C1 segment of cervical spinal cord (tissue), 14 donors: ENCODE data around the gene CCDC196.

ENCODE experiments used
- DNase-seq, 14 donors: peaks; one replicate each; lab custom pipeline; 2025; lab: John Stamatoyannopoulos, UW

CCDC196 gene, protein sequence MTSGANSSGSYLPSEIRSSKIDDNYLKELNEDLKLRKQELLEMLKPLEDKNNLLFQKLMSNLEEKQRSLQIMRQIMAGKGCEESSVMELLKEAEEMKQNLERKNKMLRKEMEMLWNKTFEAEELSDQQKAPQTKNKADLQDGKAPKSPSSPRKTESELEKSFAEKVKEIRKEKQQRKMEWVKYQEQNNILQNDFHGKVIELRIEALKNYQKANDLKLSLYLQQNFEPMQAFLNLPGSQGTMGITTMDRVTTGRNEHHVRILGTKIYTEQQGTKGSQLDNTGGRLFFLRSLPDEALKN

DNA sequence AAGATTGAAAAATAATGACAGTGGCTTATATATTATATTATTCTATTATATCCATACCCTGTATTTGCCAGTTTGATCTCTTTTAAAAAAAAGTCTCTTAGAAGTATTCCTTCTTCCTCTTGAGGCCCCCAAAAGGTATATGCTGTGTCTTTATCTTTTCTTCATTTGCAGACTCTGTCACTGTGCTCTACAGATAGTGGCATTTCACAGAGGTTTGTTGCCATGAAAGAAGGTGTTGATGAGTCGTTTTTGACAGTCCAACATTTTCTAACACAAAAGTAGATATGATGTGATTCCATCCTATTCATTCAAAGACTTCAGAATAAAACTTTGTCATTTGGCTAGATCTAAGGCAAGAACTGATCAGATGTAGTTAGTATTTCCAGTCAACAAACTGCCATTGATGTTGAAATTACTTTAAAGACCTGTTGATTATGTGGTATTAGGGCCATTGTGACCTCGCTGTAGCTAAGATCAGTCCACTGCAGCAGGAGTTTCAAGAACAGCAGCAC, at the start of gene CCDC196:
CCDC196 (plus strand) TSS at position 462 of the 512 bp plus-strand sequence. CDS start 132 bp downstream, outside the sequence.
- DNase-seq = no peak

DNA sequence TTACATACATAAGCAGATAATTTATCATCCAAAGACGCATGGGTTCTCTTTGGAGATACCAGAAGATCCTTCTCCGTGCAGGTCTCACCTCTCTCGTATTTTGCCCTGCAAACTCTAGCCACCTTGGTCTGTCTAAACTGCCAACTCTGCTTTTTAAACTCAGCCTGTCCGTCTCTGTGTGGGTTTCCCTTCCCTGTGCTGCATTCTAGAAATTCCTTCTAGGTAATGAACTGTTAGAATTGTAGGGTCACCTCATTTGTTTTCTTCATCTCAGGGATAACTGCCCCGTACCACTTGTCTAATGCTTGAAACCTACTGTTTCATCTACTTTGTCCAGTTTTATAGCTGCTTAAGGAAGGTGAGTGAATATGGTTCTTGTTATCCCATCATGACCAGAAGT, 45.4 kb upstream of the CCDC196 start:
- no peak for DNase-seq

DNA sequence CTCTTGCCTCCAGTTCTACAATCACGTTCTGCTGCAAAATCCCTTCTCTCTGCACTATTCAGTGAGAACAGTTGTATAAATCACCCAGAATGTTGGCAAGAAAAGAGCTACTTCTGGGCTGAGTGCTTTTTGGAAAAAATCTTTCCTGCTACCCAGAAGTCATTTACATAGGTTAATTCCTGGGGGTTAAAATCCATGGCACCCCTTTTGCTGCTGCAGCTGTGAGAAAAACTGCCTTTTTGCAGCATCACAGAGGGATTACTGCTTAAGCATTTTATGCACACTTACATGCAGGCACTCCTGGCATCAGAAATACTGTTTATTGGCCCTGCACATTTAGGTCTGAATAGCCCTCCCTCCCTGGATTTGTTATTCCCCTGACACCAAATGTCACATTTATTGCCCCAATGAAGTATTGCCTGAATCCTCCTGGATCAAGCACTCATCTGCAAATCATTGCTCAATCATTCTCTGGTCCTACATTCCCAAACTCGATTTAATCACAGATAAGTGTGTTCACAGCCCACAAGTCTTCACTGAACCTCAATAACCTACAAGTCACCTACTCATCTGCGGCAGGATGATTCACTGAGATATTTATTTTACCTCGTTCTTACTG, 43.1 kb upstream of the CCDC196 start:
- DNase-seq = no peak

DNA sequence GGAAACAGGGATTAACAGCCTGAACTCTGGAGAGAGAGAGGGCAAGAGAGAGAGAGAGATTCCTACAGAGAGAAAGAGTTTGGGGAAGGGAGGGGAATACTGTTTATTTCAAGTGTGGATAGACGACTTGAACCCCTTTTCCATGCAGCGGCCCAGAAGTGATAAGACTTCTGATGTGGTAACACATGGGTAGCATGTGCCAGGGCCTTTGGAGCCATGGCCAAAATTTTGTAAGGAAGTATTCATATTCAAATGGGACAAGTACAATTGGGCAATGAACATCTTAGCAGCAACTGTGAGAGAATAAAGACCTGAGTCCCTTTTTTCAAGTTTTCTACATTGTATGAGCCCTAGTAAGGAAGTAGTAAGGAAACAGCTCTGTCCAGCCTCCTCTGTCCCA, 42.4 kb upstream of the CCDC196 start:
- no peak for DNase-seq

DNA sequence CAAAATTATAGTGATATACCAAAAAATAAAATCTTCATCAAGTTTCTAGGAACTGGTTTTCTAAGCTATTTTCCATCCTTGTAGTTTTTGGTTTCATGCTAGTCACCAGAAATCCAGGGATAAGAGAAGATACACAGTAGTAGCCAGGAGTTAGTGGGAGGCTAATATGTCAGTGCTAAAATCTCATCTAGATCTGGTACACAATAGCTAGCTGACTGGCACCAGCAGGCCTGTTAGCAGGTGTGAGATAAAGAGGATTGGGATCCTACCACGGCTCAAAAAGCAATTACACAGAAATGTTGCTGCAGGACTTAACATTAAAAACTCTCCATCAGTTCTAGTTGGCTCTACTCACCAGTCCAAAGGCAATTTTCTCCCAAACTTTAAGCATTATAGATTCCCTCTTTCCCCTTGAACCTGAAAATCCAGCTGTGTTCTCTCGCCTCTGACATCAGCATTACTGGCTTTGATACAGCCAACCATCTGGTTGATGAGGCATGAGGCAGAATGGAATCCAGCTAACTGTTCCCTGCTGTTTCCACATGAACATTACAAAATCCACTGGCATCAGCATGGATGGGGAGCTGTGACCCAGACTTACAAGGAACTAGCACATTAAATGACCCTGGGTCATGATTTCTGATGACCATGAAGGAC, 41.8 kb upstream of the CCDC196 start:
- DNase-seq = no peak

DNA sequence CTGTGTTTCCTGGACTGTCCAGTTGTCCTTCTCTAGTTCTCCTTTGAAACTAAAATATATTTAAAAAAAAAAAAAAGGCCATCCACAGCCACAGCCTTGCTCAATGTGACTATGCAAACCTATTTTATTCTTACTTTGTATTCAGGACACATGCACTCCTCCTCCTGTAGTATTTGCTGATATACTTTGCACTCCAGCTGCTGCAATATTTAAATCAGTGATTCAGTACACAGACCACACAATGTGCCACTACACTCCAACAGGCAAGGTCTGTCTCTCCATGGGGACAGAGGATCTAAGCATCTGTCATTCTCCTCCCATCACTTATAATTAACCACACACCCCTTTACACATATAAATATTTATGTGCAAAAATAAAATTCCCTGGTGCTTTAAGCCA, 40.2 kb upstream of the CCDC196 start:
- no peak for DNase-seq

DNA sequence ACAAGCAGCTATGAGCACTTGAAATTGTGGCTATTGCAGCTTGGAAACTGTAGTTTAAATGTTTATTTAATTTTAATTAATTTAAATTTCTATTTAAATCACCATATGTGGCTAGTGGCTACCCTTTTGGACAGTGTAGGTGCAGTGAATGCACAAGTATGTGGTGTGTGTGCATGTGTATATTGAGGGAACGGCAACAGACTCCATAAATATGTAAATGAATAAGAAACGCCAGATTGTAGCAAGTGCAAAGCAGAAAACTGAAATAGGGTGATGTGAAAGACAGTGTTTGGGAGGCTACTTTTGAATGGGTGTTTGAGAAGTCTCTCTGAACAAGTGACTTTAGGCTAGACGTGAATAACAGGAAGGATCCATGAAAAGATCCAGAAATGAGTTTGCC, 32.7 kb upstream of the CCDC196 start:
- DNase-seq = no peak

DNA sequence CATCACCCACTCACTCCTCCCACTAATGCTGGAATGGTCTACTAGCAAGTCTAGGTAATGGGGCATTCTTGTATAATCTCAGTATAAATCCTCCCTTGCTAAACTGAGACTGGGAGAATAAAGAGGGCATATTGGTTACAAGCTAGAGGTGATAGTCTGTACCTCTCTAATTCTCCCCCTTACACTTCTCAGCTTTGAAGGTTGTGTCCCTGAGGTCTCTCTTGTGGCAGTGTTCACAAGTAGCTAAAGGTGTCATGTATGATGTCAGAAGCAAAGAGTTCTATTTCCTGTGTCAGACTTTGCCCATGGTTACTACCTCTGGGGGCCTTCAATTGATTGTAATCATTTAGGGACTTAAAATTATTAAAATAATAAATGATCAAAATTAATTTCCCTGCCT, 26.6 kb upstream of the CCDC196 start:
- DNase-seq = no peak

DNA sequence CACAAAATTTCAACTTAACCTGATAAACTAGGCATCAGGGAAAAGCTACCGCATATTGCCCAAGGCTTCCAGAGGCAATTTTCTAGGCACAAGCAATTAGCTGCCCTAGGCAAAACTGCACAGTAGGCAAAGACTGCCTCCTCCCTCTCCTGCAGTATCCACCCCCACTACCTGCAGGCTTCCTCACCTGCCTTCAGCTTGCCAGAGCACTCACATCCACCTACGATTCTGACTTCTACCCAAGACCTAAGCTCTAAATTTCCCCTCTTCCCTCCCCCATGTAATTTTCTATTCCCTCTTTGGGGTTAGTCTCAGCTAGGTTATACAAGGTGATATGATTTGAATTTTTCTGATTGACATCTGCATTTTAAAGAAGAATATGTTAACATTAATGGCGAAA, 21.9 kb upstream of the CCDC196 start:
- DNase-seq = no peak

DNA sequence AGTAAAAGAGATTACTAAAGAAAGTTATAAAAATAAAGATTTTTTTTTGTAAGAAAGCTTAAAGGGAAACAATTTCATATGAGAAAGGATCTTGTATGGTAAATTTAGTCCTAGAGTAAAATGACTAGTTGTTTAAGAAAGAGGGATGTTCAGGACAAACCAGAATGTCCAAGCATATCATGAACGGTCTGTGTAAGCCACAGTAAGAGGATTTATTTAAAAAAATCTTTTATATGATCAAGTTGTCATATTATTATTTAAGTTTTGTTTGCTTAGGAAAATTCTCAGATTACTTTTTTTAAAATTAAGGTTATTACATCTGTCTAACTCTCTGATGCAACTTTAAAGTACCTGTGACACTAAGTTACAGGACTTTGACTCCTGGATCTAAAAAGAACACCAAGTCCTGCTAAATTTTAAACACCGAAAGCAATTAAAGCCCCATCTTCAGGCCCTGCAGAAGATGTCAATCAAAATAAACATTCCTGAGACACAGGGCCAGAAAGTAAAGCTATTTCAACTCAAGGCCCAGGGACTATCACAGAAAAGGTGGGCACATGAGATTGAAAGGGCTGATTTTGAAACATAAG, 17.3 kb upstream of the CCDC196 start:
- DNase-seq = no peak

DNA sequence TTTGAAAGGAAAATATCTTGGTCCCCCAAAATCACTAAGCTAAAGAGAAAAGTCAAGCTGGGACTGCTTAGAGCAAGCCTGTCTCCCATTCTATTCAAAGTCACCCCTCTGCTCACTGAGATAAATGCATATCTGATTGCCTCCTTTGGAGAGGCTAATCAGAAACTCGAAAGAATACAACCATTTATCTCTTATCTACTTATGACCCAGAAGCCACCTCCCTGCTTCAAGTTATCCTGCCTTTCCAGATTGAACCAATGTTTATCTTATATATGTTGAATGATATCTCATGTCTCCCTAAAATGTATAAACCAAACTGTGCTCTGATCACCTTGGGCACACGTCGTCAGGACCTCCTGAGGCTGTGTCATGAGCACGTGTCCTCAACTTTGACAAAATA, 14.6 kb upstream of the CCDC196 start:
- no peak for DNase-seq

DNA sequence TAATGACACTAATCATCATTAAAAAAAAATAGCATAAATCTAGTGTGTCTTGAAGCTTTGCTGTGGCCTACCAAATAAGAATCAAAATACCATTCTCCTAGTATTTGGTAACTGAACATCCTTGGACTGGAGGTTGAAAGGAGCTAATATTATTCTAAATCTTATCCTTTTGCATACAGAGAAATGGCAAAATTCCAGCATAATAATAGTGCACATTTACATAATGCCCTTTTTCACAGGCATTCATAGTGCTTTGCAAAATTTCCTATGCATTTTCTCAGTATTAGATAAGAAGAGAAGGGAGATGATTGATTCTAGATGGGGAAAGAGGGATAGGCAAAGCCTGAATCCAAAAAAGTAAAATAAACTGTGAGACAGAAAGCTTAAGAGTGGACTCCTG, 13.9 kb upstream of the CCDC196 start:
- no peak for DNase-seq

DNA sequence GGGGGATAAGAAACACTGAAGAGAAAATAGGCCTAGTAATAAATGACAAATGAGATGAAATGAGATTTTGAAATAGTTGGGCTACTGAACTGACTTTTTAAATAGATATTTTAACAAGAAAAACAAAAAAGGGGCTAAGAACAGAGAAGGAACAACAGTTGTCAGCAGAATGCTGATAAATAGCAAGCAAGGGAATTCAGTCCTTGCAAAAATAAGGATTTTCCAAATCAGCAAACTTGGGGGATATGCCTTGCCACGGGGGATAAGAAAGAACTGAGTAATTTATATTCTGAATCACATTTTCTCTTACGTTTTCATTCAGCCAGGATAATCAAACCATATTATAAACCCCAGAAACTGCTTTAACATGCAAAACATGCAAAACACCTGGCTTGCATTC, 12.9 kb upstream of the CCDC196 start:
- DNase-seq = no peak

DNA sequence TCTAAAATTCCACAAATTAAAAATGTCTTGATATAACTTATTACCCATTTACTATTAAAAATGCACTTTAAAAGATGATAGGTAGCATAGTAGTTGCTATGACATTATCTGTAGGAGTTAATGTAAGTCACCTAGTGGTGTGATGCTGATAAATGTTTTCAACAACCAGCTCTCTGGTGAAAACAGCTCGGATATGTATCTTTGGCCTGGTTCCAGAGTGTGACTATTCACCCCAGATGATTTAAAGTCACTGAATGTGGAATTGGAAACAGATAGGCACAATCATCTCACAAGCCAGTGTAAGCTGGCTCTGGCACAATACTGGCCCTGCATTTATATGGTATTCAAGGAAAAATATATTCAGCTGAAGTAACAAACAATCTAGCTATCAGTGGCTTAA, 9.2 kb upstream of the CCDC196 start:
- no peak for DNase-seq

DNA sequence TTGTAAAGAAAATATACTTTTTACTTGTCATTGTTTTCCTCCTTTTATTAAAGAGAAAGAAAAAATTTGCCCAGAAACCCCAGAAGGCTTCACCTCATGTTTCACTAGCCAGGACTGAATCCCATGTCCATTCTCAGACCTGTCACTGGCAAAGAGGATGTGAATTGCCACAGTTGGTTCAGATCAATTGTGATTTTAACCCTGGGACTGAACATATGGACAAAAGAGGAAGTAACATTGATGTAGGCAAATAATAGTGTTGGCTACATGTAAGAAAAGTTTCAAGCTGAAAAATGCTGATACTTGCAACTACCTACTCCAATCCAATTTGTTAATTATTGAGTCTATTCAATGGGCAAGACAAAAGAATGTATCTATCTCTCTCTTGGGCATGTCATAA, 8.6 kb upstream of the CCDC196 start:
- DNase-seq = no peak

DNA sequence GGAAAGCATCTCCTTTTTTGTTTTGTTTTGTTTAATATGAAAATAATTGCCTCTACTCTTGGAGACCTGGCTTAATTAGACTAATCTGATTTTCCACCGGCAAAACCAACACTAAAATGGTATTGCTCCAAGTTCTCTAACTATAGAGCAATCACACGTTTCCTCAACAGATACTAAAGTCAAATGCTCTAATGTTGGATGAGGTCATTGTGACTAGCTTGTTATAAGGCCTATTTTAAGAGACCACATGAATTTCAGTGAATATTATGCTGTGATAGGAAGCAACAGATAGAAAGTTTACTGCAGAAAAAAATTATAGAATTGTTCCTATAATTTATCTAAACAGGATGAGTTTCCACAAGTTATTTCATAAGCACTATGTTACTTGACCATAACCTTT, 3.3 kb upstream of the CCDC196 start:
- no peak for DNase-seq

DNA sequence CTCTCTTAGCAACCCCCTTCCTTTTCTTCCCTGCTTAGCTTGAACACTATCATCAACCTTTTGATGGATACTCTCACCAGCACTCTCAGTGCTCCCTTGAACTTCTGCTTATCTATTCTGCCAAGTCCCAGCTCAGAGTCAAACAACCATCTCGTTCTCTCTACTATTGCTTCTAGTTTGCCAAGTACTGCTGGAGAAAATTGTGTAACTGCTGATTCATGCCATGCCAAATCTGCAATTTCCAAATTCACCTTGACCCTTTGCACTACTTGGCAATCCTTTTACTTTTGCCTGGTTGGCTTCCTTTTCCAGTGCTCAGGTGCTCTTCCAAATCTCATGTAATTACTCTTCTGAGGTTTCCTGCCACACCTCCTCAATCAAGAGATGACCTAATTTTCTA, 2.8 kb upstream of the CCDC196 start:
- no peak for DNase-seq

DNA sequence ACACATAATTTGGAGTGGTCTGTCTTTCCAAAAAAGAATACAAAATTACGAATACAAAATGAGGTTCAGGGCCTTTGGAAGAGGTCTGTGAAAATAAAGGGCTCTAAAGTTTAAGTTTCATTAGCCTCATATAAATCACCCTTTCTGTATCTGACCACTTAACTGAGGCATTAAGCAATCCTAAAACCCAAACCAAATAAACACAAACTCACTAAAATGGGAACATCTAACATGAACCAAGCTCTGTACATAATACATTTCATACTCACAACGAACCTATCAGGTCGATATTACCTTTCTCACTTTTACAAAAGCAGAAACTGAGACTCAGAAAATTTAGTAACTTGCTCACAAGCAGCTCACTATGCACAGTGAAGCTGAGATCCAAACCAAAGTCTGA, 1.1 kb upstream of the CCDC196 start:
- DNase-seq = no peak

DNA sequence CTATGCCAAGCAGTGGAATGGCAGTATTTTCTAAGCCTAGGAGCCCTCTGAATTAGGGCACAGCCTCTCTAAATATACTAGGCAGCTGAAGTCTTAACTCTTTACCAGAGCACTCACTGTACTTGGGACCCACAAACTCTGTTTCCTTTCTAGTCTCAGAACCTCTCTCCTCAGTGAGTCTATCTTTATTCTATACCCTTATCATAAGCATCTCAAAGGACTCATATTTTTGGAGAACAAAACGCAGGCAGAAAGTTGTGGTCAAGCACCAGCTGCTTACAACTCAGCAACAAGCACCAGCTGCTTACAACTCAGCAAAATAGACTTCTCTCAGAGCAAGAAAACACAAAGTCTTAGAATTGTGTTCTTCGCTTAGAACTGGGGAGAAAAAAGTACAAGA, 993 bp downstream of the CCDC196 start:
- no peak for DNase-seq

DNA sequence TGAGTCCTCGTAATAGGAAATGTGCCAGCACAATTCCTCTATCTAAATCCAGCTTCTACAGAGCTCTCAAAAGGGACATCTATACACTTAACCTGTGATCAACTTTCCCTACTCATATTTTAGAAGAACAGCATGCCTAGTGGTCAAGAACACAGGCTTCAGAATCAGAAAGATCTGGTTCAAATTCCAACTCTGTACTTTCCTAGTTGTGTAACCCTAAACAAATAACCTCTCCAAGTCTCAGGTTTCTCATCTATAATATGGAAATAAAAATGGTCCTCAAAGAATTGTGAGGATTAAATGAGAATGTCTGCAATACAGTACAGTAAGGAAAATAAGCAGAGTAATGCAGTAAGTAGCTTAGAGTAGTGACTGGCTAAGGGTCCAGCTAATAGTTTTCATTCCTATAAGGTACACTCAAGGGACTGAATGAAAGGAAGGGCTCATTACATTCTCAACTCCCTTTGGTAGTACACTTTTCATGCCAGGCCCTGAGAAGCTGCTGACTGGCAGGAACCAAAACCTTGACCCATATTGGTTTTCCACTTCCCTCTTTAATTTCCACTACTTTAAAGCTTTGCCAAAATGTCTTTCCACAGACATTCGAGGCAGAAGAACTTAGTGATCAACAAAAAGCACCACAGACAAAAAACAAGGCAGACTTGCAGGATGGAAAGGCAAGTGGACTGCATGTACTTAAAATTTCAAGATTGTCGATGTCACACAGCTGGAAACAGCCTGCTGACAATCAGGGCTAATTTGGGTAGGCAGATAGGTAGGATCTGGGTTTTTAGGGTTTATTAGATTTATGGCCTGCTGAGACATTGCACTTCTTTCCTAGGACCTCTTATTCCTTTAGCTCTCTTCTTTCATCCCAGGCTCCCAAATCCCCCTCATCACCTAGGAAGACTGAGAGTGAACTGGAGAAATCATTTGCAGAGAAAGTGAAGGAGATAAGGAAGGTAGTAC, 4.3 kb downstream of the CCDC196 start:
- DNase-seq = no peak

DNA sequence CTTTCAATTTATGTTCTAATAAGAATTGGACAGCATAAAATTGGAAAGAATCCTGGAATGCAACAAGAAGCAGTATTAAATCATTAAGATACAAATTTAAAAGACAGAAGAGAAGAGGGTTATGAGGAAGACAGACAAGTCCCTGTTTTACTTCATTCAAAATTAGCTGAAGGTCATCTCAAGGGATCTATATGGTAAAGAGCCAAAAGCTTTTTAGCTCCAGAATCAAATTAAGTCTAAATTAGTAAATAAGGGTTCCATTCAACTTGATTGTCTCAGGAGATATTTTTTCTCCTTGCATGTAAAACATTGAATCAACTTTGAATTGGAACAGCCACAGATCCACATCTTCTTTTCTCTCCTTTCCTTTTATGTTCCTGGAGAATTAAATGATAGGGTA, 7.6 kb downstream of the CCDC196 start:
- DNase-seq = no peak
